MG63 (cell line): ENCODE results near the gene ZNF331. TPM values are rescaled to one million over a fixed set of nuclear protein-coding genes. Genes with fewer than 3 reads are reported as not detected.

Source experiments
- DNase-seq: peaks from one replicate; pipeline ENCODE4 v3.0.0-alpha.2; 2020
- H3K27me3 ChIP-seq: fragments of 250-450 bp; sonication (Bioruptor Pico); 2 replicates; pipeline ENCODE4 v1.5.1; 2020; ENCODE audit warnings: mild to moderate bottlenecking, moderate library complexity
- H3K36me3 ChIP-seq: fragments of 250-450 bp; sonication (Bioruptor Pico); 2 replicates; pipeline ENCODE4 v1.5.1; 2020; ENCODE audit warnings: mild to moderate bottlenecking, moderate library complexity
- H3K4me3 ChIP-seq: fragments of 250-450 bp; sonication (Bioruptor Pico); 2 replicates; pipeline ENCODE4 v1.5.1; 2020; ENCODE audit warnings: mild to moderate bottlenecking, moderate library complexity
- H3K9me3 ChIP-seq: fragments of 250-450 bp; sonication (Bioruptor Pico); 2 replicates; pipeline ENCODE4 v1.5.1; 2020; ENCODE audit warnings: mild to moderate bottlenecking, moderate library complexity
- total RNA-seq: library from RNA; depleted of rRNA; stranded (reverse); fragments of >200 nt; shearing (Covaris generic); gene quantifications from 2 replicates; pipeline ENCODE4 v1.2.3, GENCODE V29; 2014; ENCODE audit warnings: low replicate concordance

The ZNF331 gene
- total RNA-seq, 1 experiment from 2014 or later, result 11.9 TPM

DNA sequence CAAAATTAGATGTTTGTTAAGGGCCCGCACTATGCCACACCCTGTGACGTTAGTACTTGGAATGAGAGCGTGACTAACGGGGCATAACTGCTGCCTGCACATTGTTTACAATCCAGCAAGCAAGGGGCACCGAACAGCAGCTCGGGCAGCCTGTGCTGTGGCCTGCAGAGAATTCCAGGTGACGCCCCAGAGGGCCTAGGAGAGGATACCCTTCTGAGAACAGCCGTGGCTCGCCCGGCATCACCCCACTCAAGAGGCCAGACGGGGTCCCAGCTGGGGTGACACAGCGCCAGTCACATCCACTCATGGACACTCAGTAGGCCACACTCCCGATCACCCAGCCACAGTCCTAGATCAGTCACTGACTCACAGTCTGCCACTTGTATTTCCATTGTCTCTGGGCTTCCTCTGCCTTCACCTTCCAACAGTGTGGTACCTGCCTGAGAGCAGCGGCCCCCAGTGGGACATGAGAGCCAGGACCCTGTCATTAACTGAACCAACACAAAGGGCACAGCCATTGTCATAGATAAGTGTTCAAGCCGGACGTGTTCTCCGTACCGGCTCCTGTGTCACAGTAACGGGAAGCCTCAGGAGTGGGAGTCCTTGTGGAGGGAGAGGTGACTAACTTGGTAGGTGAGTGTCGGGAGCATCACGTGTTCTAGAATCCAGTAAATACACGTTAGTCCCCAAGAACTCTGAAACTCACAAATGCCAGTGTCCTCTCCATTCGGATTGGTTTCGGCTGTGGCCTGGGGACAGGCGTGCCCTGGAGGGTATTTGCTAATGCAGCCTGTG lies 7.5 kb downstream of the ZNF331 start:
- Histone ChIP-seq H3K9me3 (no peaks in the 10 kb centered on the region), H3K27me3 (no peaks in the 10 kb centered on the region), H3K4me3 (no peak overlapping the region), H3K36me3 (no peaks in the 10 kb centered on the region)
- DNase-seq, result peak; percentile 67

DNA sequence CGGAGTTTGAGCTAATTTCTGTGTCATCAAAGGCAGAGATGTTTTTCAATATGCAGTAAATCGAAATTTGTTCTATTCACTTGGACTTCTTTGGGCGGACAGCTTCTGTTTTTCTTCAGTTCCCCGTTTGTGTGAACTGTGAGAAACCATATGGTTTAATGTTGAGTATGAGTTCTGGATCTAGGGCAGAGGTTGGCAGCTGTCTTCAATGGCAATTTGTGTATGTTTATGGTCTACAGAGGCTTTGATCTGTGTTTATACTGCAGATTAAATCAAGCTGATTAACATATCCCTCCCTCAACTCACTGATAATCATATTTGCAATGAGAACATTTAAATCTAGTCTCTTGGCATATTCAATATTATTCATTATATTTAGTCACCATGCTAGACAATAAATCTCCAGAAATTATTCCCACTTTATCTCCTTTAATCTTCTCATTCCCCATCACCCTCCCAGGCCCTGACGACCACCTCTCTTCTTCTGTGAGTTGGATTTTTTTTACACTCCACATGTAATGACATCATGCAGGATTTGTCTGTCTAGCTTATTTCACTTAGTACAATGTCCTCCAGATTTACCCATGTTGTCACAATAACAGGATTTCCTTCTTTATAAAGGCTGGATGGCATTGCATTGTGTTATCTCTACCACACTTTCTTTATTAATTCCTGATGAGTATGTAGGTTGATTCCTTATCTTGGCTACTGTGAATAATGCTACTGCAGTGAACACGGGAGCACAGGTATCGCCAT lies 9.0 kb downstream of the ZNF331 start:
- Histone ChIP-seq H3K9me3 (no peaks in the 10 kb centered on the region), H3K4me3 (no peak overlapping the region), H3K27me3 (no peaks in the 10 kb centered on the region), H3K36me3 (no peaks in the 10 kb centered on the region)
- no peak for DNase-seq

DNA sequence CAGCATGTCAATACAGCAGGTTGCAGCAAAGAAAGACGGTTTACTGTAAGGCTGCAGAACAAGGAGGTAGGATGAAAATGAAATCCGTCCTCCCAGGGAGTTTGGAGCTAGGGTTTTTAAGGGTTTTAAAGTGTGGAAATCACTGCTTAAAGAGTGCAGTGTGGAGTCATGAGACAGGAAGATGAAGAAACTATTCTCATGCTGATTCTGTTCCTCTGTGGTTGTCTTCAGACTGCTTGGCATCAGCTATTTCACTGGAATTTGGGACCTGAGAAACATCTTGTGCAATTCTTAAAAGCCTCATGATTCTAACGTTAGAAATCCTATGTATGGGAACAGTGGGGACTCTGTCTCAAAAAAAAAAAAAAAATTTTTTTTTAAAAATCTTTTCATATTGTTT lies 11.4 kb downstream of the ZNF331 start:
- no peak for DNase-seq
- H3K4me3 ChIP-seq, result no peak overlapping the region
- H3K9me3 ChIP-seq, result no peaks in the 10 kb centered on the region
- no peaks in the 10 kb centered on the region for H3K36me3 ChIP-seq
- no peaks in the 10 kb centered on the region for H3K27me3 ChIP-seq

DNA sequence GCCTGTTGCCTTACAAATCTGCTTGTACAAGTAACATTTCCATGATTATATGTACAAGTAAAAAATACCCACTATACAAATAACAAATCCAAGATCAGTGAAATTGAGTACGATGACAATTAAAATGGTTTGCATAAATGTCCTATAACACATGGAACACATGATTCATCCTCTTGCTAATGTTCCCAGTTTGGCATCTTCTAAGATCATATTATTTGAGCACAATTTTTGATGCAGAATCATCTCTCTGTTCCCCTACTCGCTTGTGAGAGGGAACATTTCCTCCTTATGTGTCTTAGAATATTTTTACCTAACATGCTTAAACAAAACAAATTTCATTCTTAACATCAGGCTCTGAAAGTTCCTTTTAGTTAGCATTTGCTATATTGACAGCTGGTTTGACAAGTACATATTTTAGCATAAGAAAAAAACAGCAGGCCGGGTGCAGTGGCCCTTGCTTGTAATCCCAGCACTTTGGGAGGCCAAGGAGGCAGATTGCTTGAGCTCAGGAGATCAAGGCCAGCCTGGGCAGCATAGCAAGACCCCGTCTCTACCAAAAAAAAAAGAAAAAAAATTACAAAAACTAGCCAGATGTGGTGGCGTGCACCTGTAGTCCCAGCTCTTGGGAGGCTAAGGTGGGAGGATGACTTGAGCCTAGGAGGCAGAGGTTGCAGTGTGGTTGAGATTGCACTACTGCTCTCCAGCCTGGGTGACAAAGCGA lies 14.2 kb downstream of the ZNF331 start:
- Histone ChIP-seq H3K27me3 (no peaks in the 10 kb centered on the region), H3K4me3 (no peak overlapping the region), H3K36me3 (no peaks in the 10 kb centered on the region), H3K9me3 (no peaks in the 10 kb centered on the region)
- DNase-seq, result no peak

DNA sequence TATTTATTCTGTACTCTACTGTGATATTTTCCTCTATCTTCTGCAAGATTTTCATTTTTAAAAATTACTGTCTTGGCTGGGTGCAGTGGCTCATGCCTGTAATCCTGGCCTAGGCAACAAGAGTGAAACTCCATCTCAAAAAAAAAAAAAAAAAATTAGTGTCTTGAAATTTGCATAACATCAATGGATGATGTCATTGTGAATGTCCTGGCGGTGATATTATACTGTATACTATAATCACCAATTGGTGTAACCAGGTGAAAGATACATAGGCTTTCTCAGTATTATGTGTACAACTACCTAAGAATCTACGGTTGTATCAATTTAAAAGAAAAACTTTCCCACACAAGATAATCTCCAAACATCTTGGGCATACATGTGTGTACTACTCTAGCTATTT lies 15.2 kb downstream of the ZNF331 start:
- H3K4me3 ChIP-seq, result no peak overlapping the region
- H3K27me3 ChIP-seq, result no peaks in the 10 kb centered on the region
- H3K36me3 ChIP-seq, result no peaks in the 10 kb centered on the region
- no peaks in the 10 kb centered on the region for H3K9me3 ChIP-seq
- no peak for DNase-seq

DNA sequence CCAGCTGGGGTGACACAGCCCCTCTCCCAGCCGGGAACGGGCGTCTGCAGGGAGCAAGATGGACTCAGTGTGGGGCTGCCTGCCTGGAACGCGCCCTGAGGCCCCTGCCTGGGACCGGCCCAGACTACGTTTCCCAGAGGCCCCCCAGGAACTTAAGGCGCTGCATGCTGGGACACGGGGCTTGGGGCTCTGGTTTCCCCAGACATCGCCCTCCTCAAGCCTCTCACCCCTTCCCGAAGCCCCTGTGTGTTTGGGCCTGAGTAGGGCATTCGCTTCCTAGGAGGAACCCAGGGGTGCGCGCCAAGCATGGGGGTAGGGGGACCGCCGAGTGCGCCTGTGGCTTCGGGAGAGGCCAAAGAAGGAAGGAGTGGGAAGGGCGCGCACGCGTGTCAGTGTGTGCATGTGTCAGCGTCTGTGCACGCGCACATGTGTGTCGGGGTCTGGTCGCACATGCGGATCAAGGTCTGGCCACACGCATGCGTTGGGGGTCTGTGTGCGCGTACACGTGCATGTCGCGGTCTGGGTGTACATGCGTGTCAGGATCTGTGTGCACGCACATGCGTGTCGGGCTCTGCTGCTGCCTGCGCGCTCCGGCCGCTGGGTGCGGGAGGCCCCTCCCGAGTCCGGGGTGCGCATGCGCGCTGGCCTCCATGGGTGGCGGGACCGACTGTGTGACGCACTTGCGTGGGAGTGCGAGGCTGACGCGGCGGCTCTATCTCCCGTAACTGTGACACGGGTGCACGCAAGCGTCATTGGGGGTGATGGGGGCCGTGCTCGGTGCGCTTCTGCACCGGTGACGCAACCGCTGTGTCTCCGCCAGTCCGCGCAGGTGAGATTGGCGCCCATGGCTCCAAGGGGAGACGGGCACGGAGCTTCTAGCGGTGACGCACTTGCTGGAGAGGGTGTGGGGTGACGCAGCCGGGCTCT lies 16.2 kb downstream of the ZNF331 start:
- H3K27me3 ChIP-seq, result no peaks in the 10 kb centered on the region
- H3K9me3 ChIP-seq, result no peaks in the 10 kb centered on the region
- H3K36me3 ChIP-seq, result no peaks in the 10 kb centered on the region
- DNase-seq, result no peak
- H3K4me3 ChIP-seq, result no peak overlapping the region

DNA sequence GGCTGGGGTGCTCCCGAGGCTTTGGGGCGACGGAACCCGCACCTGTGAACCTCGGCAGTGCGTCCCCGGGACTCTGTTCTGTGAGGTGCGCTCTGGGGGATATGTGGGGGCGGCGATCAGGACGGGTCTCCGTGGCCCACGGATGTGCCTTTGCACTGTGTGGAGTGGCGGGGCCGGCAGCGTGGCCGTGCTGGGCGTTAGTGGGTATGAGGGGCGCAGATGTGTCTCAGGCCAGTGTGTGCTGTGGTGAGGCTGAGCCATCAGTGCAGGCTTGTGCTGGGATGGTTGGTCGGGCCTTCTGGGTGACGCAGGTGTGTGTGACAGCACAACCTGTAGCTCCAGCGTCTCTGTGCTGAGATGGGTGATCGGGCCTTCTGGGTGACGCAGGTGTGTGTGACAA lies 16.9 kb downstream of the ZNF331 start:
- H3K27me3 ChIP-seq, result no peaks in the 10 kb centered on the region
- DNase-seq, result no peak

DNA sequence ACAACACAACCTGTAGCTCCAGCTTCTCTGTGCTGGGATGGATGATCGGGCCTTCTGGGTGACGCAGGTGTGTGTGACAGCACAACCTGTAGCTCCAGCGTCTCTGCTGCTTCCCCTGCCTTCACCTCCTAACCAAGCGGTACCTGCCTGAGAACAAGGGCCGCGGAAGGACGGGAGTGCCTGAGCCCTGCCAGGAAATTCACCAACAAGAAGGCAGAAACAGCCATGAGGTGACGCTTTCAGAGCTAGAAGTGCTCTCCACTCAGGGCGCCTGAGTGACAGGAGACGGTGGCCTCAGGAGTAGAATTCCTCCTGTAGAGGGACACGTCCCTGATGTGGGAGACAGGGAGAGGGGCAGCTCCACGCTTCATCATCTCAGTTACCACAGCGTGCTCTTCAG lies 17.4 kb downstream of the ZNF331 start:
- no peaks in the 10 kb centered on the region; the same call in 1 of the 2 replicates for H3K9me3 ChIP-seq
- no peak overlapping the region for H3K4me3 ChIP-seq
- DNase-seq, result no peak
- no peaks in the 10 kb centered on the region for H3K27me3 ChIP-seq
- H3K36me3 ChIP-seq, result peaks cover 6% of the 10 kb centered on the region

More for the DNA sequence above, 16.9 kb downstream of the ZNF331 start:
- Histone ChIP-seq H3K4me3 (no peak overlapping the region), H3K9me3 (no peaks in the 10 kb centered on the region; the same call in 1 of the 2 replicates), H3K36me3 (peaks cover 5% of the 10 kb centered on the region)

DNA sequence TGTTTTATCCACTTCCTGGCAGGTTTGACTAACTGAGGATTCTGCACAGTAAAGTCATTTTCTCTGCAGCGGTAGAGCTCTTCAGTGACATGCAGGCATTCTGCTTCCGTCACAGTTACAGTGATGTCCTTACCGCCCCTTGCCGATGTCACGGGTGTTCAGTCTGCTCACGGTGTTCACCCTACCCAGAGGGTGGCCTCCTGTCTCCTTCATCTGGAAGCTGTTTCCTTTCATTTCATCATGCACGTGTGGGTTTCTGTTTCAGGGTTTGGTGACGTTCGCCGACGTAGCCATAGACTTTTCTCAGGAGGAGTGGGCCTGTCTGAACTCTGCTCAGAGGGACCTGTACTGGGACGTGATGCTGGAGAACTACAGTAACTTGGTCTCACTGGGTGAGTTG lies 33.4 kb downstream of the ZNF331 start:
- Histone ChIP-seq H3K9me3 (no peaks in the 10 kb centered on the region; the same call in 1 of the 2 replicates), H3K36me3 (peaks cover 2% of the 10 kb centered on the region), H3K27me3 (no peaks in the 10 kb centered on the region), H3K4me3 (no peak overlapping the region)
- no peak for DNase-seq

DNA sequence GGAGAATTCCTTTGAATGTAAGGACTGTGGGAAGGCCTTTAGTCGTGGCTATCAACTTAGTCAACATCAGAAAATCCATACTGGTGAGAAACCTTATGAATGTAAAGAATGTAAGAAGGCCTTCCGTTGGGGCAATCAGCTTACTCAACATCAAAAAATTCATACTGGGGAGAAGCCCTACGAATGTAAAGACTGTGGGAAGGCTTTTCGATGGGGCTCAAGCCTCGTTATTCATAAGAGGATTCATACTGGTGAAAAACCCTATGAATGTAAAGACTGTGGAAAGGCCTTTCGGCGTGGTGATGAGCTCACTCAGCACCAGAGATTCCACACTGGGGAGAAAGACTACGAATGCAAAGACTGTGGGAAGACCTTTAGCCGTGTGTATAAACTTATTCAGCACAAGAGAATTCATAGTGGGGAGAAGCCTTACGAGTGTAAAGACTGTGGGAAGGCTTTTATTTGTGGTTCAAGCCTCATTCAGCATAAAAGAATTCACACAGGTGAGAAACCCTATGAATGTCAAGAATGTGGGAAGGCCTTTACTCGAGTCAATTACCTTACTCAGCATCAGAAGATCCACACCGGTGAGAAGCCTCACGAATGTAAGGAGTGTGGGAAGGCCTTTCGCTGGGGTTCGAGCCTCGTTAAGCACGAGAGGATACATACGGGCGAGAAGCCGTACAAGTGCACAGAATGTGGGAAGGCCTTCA lies 39.2 kb downstream of the ZNF331 start:
- H3K27me3 ChIP-seq, result no peaks in the 10 kb centered on the region
- H3K4me3 ChIP-seq, result no peak overlapping the region
- no peak for DNase-seq
- peaks cover 14% of the 10 kb centered on the region for H3K9me3 ChIP-seq
- peaks cover 21% of the 10 kb centered on the region for H3K36me3 ChIP-seq

DNA sequence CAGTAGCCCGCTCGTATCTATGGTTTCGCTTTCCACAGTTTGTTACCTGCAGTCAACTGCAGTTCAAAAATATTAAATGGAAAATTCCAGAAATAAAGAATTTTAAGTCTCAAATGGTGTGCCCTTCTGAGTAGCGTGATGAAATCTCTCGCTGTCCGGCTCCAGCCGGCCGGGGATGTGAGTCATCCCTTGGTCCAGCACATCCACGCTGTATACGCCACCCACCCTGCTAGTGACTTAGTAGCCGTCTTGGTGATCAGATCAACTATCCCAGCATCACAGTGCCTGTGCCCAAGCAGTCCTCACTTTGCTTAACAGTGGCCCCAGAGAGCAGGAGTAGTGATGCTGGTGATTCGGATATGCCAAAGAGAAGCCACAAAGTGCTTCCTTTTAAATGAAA lies 40.0 kb downstream of the ZNF331 start:
- Histone ChIP-seq H3K4me3 (no peak overlapping the region), H3K36me3 (peaks cover 21% of the 10 kb centered on the region), H3K27me3 (no peaks in the 10 kb centered on the region), H3K9me3 (peaks cover 14% of the 10 kb centered on the region)
- no peak for DNase-seq

DNA sequence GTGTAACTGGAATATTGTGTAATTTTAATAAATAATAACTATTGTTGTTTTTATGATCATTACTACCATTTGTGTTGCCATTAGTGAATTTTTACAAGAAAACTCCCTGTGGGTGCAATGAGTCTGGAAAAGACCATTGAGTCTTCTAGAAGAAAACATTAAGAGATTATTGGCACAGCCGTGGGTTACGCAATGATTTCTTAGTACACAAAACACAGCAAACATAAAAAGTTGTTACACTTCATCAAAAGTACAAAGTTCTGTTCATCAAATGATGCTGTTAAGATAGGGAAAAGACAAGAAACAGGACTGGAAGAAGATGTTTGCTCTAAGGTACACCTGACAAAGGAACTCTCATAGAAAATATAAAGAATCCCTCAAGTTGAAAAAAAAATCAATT lies 41.6 kb downstream of the ZNF331 start:
- no peaks in the 10 kb centered on the region for H3K27me3 ChIP-seq
- peaks cover 14% of the 10 kb centered on the region for H3K9me3 ChIP-seq
- no peak overlapping the region for H3K4me3 ChIP-seq
- no peak for DNase-seq
- peaks cover 21% of the 10 kb centered on the region for H3K36me3 ChIP-seq

DNA sequence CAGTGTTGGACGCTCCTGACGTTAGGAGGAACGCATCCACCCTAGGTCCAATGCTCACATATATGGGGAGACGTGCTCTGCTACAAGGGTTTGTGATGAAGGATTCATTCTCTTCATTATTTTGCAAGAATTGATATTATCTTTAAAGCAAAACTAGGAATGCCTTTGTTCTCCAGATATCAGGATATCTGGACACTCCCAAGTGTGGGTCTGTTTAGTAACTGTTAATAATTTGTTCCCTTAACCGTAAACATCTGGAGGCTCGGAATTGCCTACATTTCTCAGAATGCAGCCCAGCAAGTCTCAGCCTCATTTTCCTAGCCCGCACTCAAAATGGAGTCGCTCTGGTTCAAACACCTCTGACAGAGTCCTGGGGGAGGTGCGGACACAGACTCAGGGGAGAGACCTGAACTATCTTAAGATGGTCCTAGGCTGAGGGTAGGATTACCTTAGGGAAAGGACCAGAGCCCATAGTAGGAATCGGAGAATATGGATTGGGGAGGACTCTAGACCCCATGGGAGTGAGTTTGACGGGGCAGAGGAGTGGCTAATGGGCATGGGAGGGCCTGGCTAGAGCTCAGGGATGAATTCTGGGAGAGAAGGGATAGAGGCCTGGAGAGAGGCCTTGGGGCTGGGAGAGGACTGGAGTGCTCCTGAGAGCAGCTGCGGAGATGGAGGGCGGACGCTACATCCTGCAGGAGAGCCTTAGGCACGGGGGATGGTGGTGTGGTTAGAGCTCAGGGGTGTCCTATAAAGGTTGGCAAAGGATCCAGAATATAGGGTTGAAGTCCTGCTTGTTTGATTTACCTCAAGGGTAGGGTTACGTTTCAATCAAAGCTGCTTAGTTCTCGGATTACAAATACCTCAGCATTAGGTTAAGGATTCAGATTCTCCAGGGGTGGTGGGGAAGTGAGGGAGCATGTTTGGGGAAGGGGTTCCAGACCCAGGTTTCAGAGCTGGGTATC lies 43.2 kb downstream of the ZNF331 start:
- H3K36me3 ChIP-seq, result peaks cover 21% of the 10 kb centered on the region
- no peak for DNase-seq
- H3K9me3 ChIP-seq, result peaks cover 14% of the 10 kb centered on the region
- no peaks in the 10 kb centered on the region for H3K27me3 ChIP-seq
- no peak overlapping the region for H3K4me3 ChIP-seq

DNA sequence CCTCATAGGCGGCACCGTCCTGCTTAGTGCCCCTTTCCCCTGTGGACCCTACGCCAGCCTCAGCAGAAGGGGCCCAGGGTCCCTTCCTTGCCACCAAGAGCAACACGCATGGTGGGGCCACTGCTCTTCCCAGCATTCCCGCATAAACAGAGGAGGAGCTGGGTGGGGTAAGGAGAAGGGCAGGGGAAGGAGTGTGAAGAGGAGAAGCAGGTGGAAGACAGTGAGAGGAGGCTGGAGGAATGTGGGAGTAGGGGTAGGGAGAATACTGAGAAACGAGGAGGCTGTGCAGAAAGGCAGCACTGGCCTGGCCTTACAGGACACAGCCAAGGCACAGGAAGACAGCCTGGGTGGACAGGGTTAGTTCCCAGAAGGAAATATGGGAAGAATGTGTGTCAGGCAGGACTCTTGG lies 43.9 kb downstream of the ZNF331 start:
- H3K27me3 ChIP-seq, result no peaks in the 10 kb centered on the region
- no peak for DNase-seq
- peaks cover 14% of the 10 kb centered on the region for H3K9me3 ChIP-seq
- peaks cover 14% of the 10 kb centered on the region for H3K36me3 ChIP-seq
- H3K4me3 ChIP-seq, result no peak overlapping the region

DNA sequence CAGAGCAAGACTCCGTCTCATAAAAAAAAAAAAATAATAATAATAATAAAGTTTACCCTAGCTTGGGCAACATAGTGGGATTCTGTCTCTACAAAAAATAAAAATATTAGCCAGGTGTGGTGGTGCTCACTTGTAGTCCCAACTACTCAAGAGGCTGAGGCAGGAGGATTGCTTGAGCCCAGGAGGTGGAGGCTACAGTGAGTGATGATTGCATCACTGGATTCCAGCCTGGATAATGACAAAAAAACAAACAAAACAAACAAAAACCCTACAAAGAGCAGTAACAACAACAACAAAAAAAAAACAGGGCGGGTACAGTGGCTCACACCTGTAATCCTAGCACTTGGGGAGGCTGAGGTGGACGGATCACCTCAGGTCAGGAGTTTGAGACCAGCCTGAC lies 45.2 kb downstream of the ZNF331 start:
- no peak for DNase-seq
- Histone ChIP-seq H3K9me3 (peaks cover 4% of the 10 kb centered on the region), H3K27me3 (no peaks in the 10 kb centered on the region), H3K4me3 (no peak overlapping the region), H3K36me3 (peaks cover under 1% of the 10 kb centered on the region; the same call in 1 of the 2 replicates)
